ENCODE data around the gene AXIN1.

- TF ChIP-seq POLR2A (IDR thresholded peaks at IDR 0.05), result no peak
- TF ChIP-seq POLR2AphosphoS5 (IDR thresholded peaks at IDR 0.05), result no peak
Measured at GRCh38 chr16:361341-361871, 8.9 kb upstream of the AXIN1 start.
